Calu3 (cell line): ENCODE data around the gene HOOK2. TPM values are rescaled to one million over a fixed set of nuclear protein-coding genes. Genes with fewer than 3 reads are reported as not detected.

Source experiments
- BruUV-seq: library from RNA; stranded (reverse); fragments of 400-500 nt; replicated peaks from 2 replicates; lab custom pipeline; 2021; lab: Mats Ljungman, UMichigan
- CTCF ChIA-PET: fragments of 300-600 bp; sonication (Branson Sonifier 250); formaldehyde crosslinking; loops from one replicate; lab custom pipeline; 2022; ENCODE audit warnings: antibody characterized with exemption; lab: Charles Lee
- DNase-seq: peaks from one replicate; pipeline ENCODE4 v3.0.0; 2022
- H3K27ac Mint-ChIP-seq: one replicate; pipeline ENCODE4 v1.8.0; 2022; ENCODE audit warnings: mixed read lengths; ENCODE audit not compliant: unreplicated experiment
- H3K27me3 Mint-ChIP-seq: one replicate; pipeline ENCODE4 v1.8.0; 2022; ENCODE audit warnings: mixed read lengths; ENCODE audit not compliant: unreplicated experiment
- H3K36me3 Mint-ChIP-seq: one replicate; pipeline ENCODE4 v1.8.0; 2022; ENCODE audit warnings: mild to moderate bottlenecking, moderate library complexity, mixed read lengths; ENCODE audit not compliant: insufficient read depth, unreplicated experiment
- H3K4me1 Mint-ChIP-seq: one replicate; pipeline ENCODE4 v1.8.0; 2022; ENCODE audit warnings: mild to moderate bottlenecking, low read depth, mixed read lengths; ENCODE audit not compliant: unreplicated experiment
- H3K4me3 Mint-ChIP-seq: one replicate; pipeline ENCODE4 v1.8.0; 2022; ENCODE audit warnings: mild to moderate bottlenecking, low read depth, moderate library complexity, mixed read lengths; ENCODE audit not compliant: unreplicated experiment
- H3K9me3 Mint-ChIP-seq: one replicate; pipeline ENCODE4 v1.8.0; 2022; ENCODE audit warnings: low read depth, mixed read lengths; ENCODE audit not compliant: unreplicated experiment
- CTCF ChIP-seq: fragments of 200-600 bp; IDR thresholded peaks from one replicate; pipeline ENCODE4 v1.8.0; 2022; ENCODE audit warnings: antibody characterized with exemption; ENCODE audit not compliant: unreplicated experiment
- intact Hi-C: fragments of 100-400 bp; cut with micrococcal nuclease; formaldehyde crosslinking; loops from one replicate; pipeline ENCODE4 v1.10.0; 2022; ENCODE audit not compliant: unreplicated experiment
- total RNA-seq: library from RNA; stranded (reverse); gene quantifications from 2 replicates; pipeline ENCODE4 v1.2.3, GENCODE V29; 2022

Gene HOOK2
- total RNA-seq, 1 experiment from 2014 or later: 69.0 TPM

GRCh38 chr19:12756150-12756883 lies 19.0 kb downstream of the HOOK2 start:
- Mint-ChIP-seq H3K36me3 (peaks cover 5% of the 10 kb centered on the region), H3K4me1 (no peaks in the 10 kb centered on the region), H3K27me3 (peaks cover 27% of the 10 kb centered on the region), H3K4me3 (no peak overlapping the region), H3K9me3 (no peaks in the 10 kb centered on the region), H3K27ac (no peak overlapping the region)
- no TSS peak for BruUV-seq
- CTCF ChIA-PET: no interaction called here
- intact Hi-C loops: no loop called here
- no peak for TF ChIP-seq CTCF
- DNase-seq: no peak

- no TSS peak for BruUV-seq
- peaks cover 13% of the 10 kb centered on the region for H3K4me1 Mint-ChIP-seq
- peaks cover 44% of the 10 kb centered on the region for H3K27me3 Mint-ChIP-seq
- TF ChIP-seq CTCF: no peak
- H3K4me3 Mint-ChIP-seq: no peak overlapping the region
- intact Hi-C loops: no loop called here
- H3K27ac Mint-ChIP-seq: no peak overlapping the region
- no peaks in the 10 kb centered on the region for H3K9me3 Mint-ChIP-seq
- CTCF ChIA-PET: interaction anchor here (0.6 kb wide), 1 partner anchor 11 kb away, joined by 3 read pairs; no protein-coding TSS in a partner anchor
- no peak for DNase-seq
- H3K36me3 Mint-ChIP-seq: peaks cover 10% of the 10 kb centered on the region
Observed at GRCh38 chr19:12754465-12755196, 20.7 kb downstream of the HOOK2 start.

DNA sequence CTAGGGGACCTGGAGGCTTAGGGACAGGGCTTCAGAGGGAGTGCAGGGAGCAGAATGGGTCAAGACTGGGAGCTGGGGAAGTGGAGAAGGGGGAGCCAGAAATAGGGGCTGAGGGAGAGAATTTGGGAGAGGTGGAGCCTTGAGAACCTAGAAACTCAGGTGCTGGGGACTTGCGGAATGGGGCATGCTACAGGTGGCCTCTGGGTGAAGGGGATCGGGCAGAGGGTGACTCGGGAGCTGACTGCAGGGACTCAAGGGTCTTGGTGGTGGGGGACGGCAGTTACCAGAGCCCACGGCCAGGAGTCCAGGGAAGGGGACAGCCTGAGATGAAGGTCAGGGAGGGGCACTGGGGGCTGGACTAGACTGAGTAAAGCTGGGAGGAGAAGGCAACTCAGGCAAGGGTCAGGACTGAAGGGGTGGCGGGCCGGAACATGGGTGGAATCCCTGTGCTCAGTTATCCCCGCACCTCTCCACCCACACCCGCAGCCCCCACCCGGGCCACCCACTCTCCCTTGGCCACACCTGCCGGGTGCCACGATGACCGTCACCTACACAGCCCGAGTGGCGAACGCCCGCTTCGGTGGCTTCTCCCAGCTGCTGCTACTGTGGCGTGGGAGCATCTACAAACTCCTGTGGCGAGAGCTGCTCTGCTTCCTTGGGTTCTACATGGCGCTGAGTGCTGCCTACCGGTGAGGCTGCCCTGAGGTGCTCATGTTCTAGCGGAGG lies 23.1 kb downstream of the HOOK2 start:
- TF ChIP-seq CTCF: no peak
- intact Hi-C loops: no loop called here
- no TSS peak for BruUV-seq
- H3K27me3 Mint-ChIP-seq: peaks cover 49% of the 10 kb centered on the region
- H3K4me3 Mint-ChIP-seq: no peak overlapping the region
- H3K4me1 Mint-ChIP-seq: peaks cover 16% of the 10 kb centered on the region
- no peak for DNase-seq
- peaks cover 20% of the 10 kb centered on the region for H3K36me3 Mint-ChIP-seq
- peaks cover 3% of the 10 kb centered on the region for H3K9me3 Mint-ChIP-seq
- H3K27ac Mint-ChIP-seq: no peak overlapping the region
- CTCF ChIA-PET: no interaction called here

DNA sequence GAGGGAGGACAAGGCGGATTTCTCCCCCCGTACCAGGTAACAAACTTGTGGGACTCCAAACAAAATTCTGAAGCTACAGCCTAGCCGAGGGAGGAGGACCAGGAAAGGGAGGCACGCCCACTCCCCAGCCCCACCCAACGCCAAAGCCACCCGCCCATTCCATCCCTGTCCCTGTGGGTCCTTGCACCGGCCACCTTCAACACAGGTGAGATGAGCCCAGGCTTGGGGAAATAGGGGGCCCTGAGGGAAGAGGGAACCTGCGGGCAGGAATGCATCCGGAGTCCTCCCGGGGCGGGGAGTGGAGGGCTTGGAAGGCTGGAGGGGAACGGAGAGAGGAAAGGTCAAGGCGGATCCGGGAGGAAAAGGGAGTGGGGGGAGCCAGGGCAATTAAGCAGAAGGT lies 23.7 kb downstream of the HOOK2 start, which contains the start of gene BEST2:
Gene BEST2 (plus strand): TSS at position 157 of the 400 bp plus-strand sequence. CDS start 802 bp downstream, outside the sequence.
- no peak for DNase-seq
- H3K27me3 Mint-ChIP-seq: peaks cover 49% of the 10 kb centered on the region
- H3K36me3 Mint-ChIP-seq: peaks cover 20% of the 10 kb centered on the region
- no TSS peak for BruUV-seq
- peaks cover 3% of the 10 kb centered on the region for H3K9me3 Mint-ChIP-seq
- intact Hi-C loops: no loop called here
- no peak within 1 kb of the TSS for H3K27ac Mint-ChIP-seq
- CTCF ChIA-PET: no interaction called here
- H3K4me3 Mint-ChIP-seq: no peak within 1 kb of the TSS
- TF ChIP-seq CTCF: no peak
- H3K4me1 Mint-ChIP-seq: peaks cover 16% of the 10 kb centered on the region
